ENCODE results near the gene MAML2. TPM values are rescaled to one million over a fixed set of nuclear protein-coding genes. Genes with fewer than 3 reads are reported as not detected.

Gene MAML2
- total RNA-seq, 1 experiment from 2014 or later, result 0.11 TPM

DNA sequence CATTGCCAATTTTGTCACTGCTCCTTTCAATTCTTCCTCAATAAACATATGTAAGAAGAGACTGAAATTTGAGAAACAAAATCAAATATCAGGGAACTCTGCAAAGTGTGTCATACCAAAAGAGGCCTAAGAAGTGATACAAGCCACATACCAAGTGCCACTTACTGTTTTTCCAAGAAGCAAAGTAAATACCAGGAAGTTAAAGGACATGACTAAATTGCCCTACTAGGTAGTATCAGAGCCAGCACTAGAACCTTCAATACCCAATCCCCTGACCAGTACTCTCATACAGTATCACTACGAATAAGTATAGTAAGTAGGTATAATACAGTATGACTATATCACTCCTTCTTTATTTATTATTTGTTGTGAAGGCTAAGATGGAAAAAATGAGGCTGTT, 13.6 kb downstream of the MAML2 start:
- Histone ChIP-seq H3K79me2 (ENCODE audit: low read length) (no peaks in the 10 kb centered on the region), H3K4me1 (ENCODE audit: low read length) (peaks cover 3% of the 10 kb centered on the region), H3K9ac (ENCODE audit: low read length) (no peak overlapping the region), H3K36me3 (ENCODE audit: insufficient read depth, low read length) (no peaks in the 10 kb centered on the region), H3K4me2 (ENCODE audit: low read depth, low read length, poor library complexity, severe bottlenecking) (no peak overlapping the region), H3K4me3 (ENCODE audit: low read length) (no peak overlapping the region), H3K9me2 (replicated peaks; ENCODE audit: insufficient read depth, low read length) (no peaks in the 10 kb centered on the region), H3K9me3 (ENCODE audit: low read length) (no peaks in the 10 kb centered on the region), H2AFZ (ENCODE audit: low read length) (no peak overlapping the region), H3K27ac (ENCODE audit: low read length) (no peak overlapping the region), H3K27me3 (ENCODE audit: low read length) (peaks cover 5% of the 10 kb centered on the region; the same call in 1 of the 2 replicates), H4K20me1 (ENCODE audit: insufficient read depth, low read depth, low read length) (no peaks in the 10 kb centered on the region)
- DNase-seq, result no peak

DNA sequence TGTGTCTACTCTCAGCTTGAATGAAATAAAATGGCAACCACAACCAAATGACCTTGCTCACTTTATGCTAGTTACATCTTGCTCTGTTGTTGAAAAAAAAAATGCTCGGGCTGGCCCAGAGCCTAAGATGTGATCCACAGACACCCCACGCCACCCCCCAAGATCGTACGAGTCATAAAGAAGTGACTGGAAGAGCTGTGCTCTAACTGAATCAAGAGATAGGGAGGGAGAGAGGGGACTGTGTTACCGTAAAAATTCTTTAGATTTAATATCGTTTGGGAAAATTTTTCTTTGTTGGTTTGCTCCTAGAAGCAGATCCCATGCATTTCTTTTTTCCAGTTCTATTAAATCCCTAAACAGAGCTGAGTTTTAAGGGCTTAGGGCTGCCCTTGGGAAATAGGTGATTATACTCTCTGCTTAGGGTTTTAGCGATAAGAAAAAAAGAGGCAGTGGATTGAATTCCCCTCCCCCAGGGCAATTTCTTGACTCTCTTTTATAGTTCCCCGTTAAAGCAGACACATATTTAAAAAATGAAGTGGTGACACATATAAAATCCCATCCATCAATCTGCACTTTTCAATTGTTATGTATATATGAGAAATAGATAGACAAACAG, 14.5 kb downstream of the MAML2 start:
- no peak for DNase-seq
- no peaks in the 10 kb centered on the region for H3K79me2 ChIP-seq (ENCODE audit: low read length)
- H3K4me2 ChIP-seq (ENCODE audit: low read depth, low read length, poor library complexity, severe bottlenecking), result no peak overlapping the region
- H3K4me3 ChIP-seq (ENCODE audit: low read length), result no peak overlapping the region
- H3K27me3 ChIP-seq (ENCODE audit: low read length), result peaks cover 5% of the 10 kb centered on the region; the same call in 1 of the 2 replicates
- no peak overlapping the region for H3K9ac ChIP-seq (ENCODE audit: low read length)
- no peaks in the 10 kb centered on the region for H3K9me2 ChIP-seq (replicated peaks; ENCODE audit: insufficient read depth, low read length)
- peaks cover 3% of the 10 kb centered on the region for H3K4me1 ChIP-seq (ENCODE audit: low read length)
- H3K36me3 ChIP-seq (ENCODE audit: insufficient read depth, low read length), result no peaks in the 10 kb centered on the region
- H3K27ac ChIP-seq (ENCODE audit: low read length), result no peak overlapping the region
- H2AFZ ChIP-seq (ENCODE audit: low read length), result no peak overlapping the region
- H3K9me3 ChIP-seq (ENCODE audit: low read length), result no peaks in the 10 kb centered on the region
- H4K20me1 ChIP-seq (ENCODE audit: insufficient read depth, low read depth, low read length), result no peaks in the 10 kb centered on the region

GRCh38 chr11:96326959-96327358, 16.0 kb downstream of the MAML2 start:
- Histone ChIP-seq H3K9me2 (replicated peaks; ENCODE audit: insufficient read depth, low read length) (no peaks in the 10 kb centered on the region), H3K36me3 (ENCODE audit: insufficient read depth, low read length) (no peaks in the 10 kb centered on the region), H3K4me3 (ENCODE audit: low read length) (no peak overlapping the region), H3K79me2 (ENCODE audit: low read length) (no peaks in the 10 kb centered on the region), H4K20me1 (ENCODE audit: insufficient read depth, low read depth, low read length) (no peaks in the 10 kb centered on the region), H3K9ac (ENCODE audit: low read length) (no peak overlapping the region), H3K27ac (ENCODE audit: low read length) (no peak overlapping the region), H2AFZ (ENCODE audit: low read length) (no peak overlapping the region), H3K4me2 (ENCODE audit: low read depth, low read length, poor library complexity, severe bottlenecking) (no peak overlapping the region), H3K9me3 (ENCODE audit: low read length) (no peaks in the 10 kb centered on the region), H3K27me3 (ENCODE audit: low read length) (peaks cover 5% of the 10 kb centered on the region; the same call in 1 of the 2 replicates), H3K4me1 (ENCODE audit: low read length) (peaks cover 3% of the 10 kb centered on the region)
- DNase-seq, result no peak

DNA sequence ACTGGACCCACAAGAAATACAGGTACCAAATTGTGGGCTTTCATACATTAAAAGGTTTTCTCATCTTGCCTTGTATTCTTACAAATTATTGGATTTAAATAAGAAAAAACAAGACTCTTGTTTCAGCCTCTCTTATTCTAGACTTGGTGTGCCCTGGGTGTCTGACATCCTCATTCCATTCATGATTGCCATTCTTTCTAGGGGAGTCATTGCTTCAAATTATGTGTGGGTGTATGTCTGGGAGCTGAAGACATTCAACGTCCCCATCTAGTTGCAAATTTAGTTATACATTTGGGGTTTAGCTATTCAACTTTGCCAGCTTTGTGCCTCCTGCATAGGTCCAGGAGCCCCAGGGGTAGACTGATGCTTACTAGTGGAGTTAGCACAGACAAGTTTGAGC, 18.1 kb downstream of the MAML2 start:
- H4K20me1 ChIP-seq (ENCODE audit: insufficient read depth, low read depth, low read length), result no peaks in the 10 kb centered on the region
- H3K79me2 ChIP-seq (ENCODE audit: low read length), result no peaks in the 10 kb centered on the region
- no peaks in the 10 kb centered on the region for H3K9me3 ChIP-seq (ENCODE audit: low read length)
- H3K27me3 ChIP-seq (ENCODE audit: low read length), result no peaks in the 10 kb centered on the region
- H3K27ac ChIP-seq (ENCODE audit: low read length), result no peak overlapping the region
- H2AFZ ChIP-seq (ENCODE audit: low read length), result no peak overlapping the region
- no peaks in the 10 kb centered on the region for H3K4me1 ChIP-seq (ENCODE audit: low read length)
- DNase-seq, result no peak
- H3K36me3 ChIP-seq (ENCODE audit: insufficient read depth, low read length), result no peaks in the 10 kb centered on the region
- no peak overlapping the region for H3K9ac ChIP-seq (ENCODE audit: low read length)
- H3K9me2 ChIP-seq (replicated peaks; ENCODE audit: insufficient read depth, low read length), result no peaks in the 10 kb centered on the region
- H3K4me3 ChIP-seq (ENCODE audit: low read length), result no peak overlapping the region
- no peak overlapping the region for H3K4me2 ChIP-seq (ENCODE audit: low read depth, low read length, poor library complexity, severe bottlenecking)

- DNase-seq, result no peak
- Histone ChIP-seq H3K9me2 (replicated peaks; ENCODE audit: insufficient read depth, low read length) (no peaks in the 10 kb centered on the region), H3K4me2 (ENCODE audit: low read depth, low read length, poor library complexity, severe bottlenecking) (no peak overlapping the region), H4K20me1 (ENCODE audit: insufficient read depth, low read depth, low read length) (no peaks in the 10 kb centered on the region), H3K4me3 (ENCODE audit: low read length) (no peak overlapping the region), H3K27ac (ENCODE audit: low read length) (no peak overlapping the region), H3K9ac (ENCODE audit: low read length) (no peak overlapping the region), H2AFZ (ENCODE audit: low read length) (no peak overlapping the region), H3K9me3 (ENCODE audit: low read length) (no peaks in the 10 kb centered on the region), H3K4me1 (ENCODE audit: low read length) (no peaks in the 10 kb centered on the region), H3K36me3 (ENCODE audit: insufficient read depth, low read length) (no peaks in the 10 kb centered on the region), H3K27me3 (ENCODE audit: low read length) (no peaks in the 10 kb centered on the region), H3K79me2 (ENCODE audit: low read length) (no peaks in the 10 kb centered on the region)
Measured at GRCh38 chr11:96323642-96323985, 19.4 kb downstream of the MAML2 start.

DNA sequence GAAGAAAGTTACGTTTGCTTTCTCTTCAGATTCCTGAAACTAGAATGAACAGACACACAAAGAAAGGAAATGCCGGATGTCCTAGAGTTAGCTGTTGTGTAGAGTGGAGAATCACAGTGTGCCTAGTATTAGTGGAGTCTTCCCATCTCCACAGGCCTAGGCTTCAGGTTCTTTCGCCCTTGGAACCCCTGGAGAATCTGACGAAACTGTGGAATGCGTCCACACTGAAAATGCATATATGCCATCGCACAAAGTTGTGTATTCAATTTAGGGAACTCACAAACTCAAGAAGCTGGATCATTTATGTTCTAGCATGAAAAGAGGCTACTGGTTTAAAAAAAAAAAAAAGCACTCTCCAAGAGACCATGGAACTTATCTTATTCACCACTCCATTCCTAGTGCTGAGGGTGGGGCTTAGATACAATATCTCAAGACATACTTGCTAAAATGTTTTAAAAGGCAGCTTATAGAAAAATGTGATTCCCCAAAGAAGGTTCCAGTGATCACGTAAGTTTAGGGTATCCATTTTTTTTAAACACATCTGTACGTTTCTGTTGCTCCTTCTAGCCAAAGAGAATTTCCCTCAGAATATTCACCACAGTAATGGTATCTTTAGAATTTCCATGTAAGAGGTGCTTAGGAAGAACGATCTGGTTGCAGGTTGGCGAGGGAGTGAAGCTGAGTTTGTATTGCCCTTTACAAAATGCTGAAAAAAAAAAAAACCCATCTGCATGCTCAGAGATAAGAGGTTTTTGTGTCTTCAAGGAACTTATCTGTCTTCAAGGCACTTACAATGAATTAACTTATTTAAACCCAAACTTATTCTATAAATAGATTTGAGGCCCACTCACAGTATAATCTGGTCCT, 20.0 kb downstream of the MAML2 start:
- no peaks in the 10 kb centered on the region for H3K27me3 ChIP-seq (ENCODE audit: low read length)
- no peaks in the 10 kb centered on the region for H3K9me3 ChIP-seq (ENCODE audit: low read length)
- no peak overlapping the region for H2AFZ ChIP-seq (ENCODE audit: low read length)
- no peak overlapping the region for H3K4me3 ChIP-seq (ENCODE audit: low read length)
- no peaks in the 10 kb centered on the region for H3K36me3 ChIP-seq (ENCODE audit: insufficient read depth, low read length)
- no peak for DNase-seq
- no peak overlapping the region for H3K27ac ChIP-seq (ENCODE audit: low read length)
- no peaks in the 10 kb centered on the region for H3K9me2 ChIP-seq (replicated peaks; ENCODE audit: insufficient read depth, low read length)
- no peaks in the 10 kb centered on the region for H4K20me1 ChIP-seq (ENCODE audit: insufficient read depth, low read depth, low read length)
- H3K4me1 ChIP-seq (ENCODE audit: low read length), result no peaks in the 10 kb centered on the region
- H3K79me2 ChIP-seq (ENCODE audit: low read length), result no peaks in the 10 kb centered on the region
- H3K4me2 ChIP-seq (ENCODE audit: low read depth, low read length, poor library complexity, severe bottlenecking), result no peak overlapping the region
- no peak overlapping the region for H3K9ac ChIP-seq (ENCODE audit: low read length)

DNA sequence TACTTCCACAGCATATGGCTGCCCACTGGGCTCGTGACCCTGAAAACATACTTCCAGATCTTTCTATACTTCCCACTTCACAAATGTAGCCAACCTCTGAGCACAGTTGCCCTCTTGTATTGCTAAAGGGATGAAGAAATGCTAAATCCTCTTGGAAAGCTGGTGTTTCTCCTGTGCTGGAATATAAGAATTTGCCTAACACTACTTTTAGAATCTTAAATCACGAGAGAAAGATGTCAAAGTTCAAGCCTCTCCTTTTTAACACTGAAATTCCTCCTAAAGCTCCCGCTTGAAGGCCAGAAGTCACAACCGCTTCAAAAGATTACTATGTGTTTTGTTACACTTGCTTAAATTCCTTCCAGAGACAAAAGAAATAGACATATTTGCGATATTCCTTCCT, 21.9 kb downstream of the MAML2 start:
- Histone ChIP-seq H2AFZ (ENCODE audit: low read length) (no peak overlapping the region), H3K9ac (ENCODE audit: low read length) (no peak overlapping the region), H3K36me3 (ENCODE audit: insufficient read depth, low read length) (no peaks in the 10 kb centered on the region), H3K4me3 (ENCODE audit: low read length) (no peak overlapping the region), H3K79me2 (ENCODE audit: low read length) (no peaks in the 10 kb centered on the region), H3K4me2 (ENCODE audit: low read depth, low read length, poor library complexity, severe bottlenecking) (no peak overlapping the region), H3K27ac (ENCODE audit: low read length) (no peak overlapping the region), H4K20me1 (ENCODE audit: insufficient read depth, low read depth, low read length) (no peaks in the 10 kb centered on the region), H3K9me2 (replicated peaks; ENCODE audit: insufficient read depth, low read length) (no peaks in the 10 kb centered on the region), H3K4me1 (ENCODE audit: low read length) (no peaks in the 10 kb centered on the region), H3K27me3 (ENCODE audit: low read length) (no peaks in the 10 kb centered on the region), H3K9me3 (ENCODE audit: low read length) (no peaks in the 10 kb centered on the region)
- no peak for DNase-seq

DNA sequence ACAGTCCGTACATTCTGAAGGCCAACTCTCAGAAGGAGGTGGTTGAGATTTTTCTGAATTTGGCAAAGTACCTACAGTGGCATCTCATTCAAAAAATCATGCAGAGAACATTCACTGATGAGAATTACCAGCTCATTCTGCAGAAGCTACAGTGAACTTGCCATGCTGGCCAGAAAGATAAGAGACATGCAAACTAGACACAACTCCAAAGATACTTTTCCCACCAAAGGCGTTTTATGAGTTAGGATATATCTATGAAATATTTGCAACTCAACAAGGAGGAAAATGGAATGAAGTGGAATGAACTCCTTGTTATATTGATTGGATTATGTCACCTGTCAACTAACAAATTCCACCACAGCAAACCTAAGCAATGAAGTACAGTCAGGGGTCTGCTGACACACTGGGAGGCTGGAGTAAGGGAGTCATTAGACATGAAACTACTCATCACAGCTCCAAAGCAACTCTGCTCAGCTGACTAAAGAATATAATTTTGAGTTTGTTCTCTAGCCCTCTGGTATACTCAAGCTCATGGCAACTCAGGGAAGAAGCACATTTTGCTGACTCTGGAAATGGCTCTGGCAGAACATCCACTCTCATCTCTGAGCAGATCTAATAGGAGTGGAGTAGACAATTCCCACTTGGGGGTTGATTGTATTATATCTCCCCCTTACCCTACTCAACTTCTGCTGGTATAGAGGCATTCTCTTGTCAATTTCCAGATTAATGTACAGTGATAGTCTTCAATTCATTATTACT, 22.9 kb downstream of the MAML2 start:
- Histone ChIP-seq H2AFZ (ENCODE audit: low read length) (no peak overlapping the region), H3K9me3 (ENCODE audit: low read length) (no peaks in the 10 kb centered on the region), H3K27ac (ENCODE audit: low read length) (no peak overlapping the region), H3K9me2 (replicated peaks; ENCODE audit: insufficient read depth, low read length) (no peaks in the 10 kb centered on the region), H3K79me2 (ENCODE audit: low read length) (no peaks in the 10 kb centered on the region), H3K9ac (ENCODE audit: low read length) (no peak overlapping the region), H3K27me3 (ENCODE audit: low read length) (no peaks in the 10 kb centered on the region), H3K36me3 (ENCODE audit: insufficient read depth, low read length) (no peaks in the 10 kb centered on the region), H3K4me3 (ENCODE audit: low read length) (no peak overlapping the region), H3K4me1 (ENCODE audit: low read length) (no peaks in the 10 kb centered on the region), H4K20me1 (ENCODE audit: insufficient read depth, low read depth, low read length) (no peaks in the 10 kb centered on the region), H3K4me2 (ENCODE audit: low read depth, low read length, poor library complexity, severe bottlenecking) (no peak overlapping the region)
- DNase-seq, result no peak

Data from Karpas-422 (cell line).